DMS53 (cell line): ENCODE results near the gene BAHCC1.

Experiments used
- DNase-seq: peaks from one replicate; lab custom pipeline; 2025; lab: John Stamatoyannopoulos, UW

Gene BAHCC1

DNA sequence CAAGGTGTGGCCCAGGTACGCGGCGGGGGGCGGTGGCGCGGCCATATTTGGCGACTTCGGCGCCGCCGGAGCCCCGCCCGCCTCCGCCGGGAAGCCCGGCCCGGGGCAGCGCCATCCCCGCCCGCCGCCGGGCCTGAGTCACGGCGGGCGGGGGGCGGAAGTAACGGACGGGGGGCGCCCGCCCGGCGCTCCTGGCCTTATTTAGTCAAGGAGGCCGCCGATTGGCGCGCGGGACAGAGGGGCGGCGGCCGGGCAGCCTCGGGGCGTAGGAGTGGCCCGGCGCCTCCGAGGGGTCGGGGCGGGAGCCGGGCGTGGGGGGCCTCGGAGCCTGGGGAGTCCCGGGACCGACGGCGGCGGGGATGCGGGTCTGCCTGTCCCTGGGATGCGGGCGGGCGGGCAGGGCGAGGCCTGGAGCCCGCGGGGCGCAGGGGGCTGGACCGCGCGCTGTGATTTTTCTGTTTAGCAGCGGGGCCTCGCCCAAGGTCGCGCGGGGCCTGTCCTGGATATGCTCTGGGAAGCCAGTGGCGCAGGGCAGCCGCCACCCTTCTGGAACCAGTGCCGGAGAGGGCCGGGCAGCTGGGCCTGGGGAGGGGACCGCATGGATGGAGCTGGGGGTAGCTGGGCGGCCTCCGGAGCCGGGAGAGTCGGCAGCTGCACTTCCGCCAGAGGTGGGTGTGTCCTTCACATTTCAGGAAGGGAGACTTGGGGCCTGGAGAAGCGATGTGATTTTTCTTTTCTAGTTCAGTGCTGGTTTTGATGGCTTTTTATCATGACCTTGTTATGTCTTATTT is 119.7 kb downstream of the BAHCC1 start:
- peak; percentile 95 for DNase-seq

DNA sequence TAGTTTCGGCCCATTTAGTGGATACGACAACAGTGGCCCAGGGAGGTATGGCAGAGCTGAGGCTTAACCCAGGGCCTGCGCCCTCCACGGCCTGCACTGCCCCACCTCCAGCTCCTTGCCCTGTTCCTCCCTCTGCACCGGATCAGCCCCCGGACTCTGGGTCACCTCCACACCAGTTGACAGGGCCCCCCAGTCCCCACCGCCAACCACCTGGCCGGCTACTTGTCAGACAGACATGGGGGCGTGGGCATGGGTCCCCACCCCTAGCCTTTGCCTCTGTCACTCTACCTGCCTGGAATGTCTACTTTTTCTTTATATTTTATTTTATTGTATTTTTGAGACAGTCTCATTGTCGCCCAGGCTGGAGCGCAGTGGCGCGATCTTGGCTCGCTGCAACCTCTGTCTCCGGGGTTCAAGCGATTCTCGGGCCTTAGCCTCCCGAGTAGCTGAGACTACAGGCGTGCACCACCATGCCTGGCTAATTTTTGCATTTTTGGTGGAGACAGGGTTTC is 120.3 kb downstream of the BAHCC1 start:
- DNase-seq: no peak
